Dendritic cell treated with granulocyte-macrophage colony-stimulating factor and Interleukin-4, amounts not matched to agents 40 ng/mL and 50 ng/mL, for 4 days (primary cell): ENCODE results near the gene NOC2L.

Experiments
- H3K27ac Mint-ChIP-seq: one replicate; pipeline ENCODE4 v1.8.0; 2022; ENCODE audit warnings: mild to moderate bottlenecking, mixed read lengths
- H3K27me3 Mint-ChIP-seq: one replicate; pipeline ENCODE4 v1.8.0; 2022; ENCODE audit warnings: mild to moderate bottlenecking, mixed read lengths
- H3K36me3 Mint-ChIP-seq: one replicate; pipeline ENCODE4 v1.8.0; 2022; ENCODE audit warnings: low read depth, mixed read lengths
- H3K4me1 Mint-ChIP-seq: one replicate; pipeline ENCODE4 v1.8.0; 2022; ENCODE audit warnings: low read depth, mixed read lengths
- H3K4me3 Mint-ChIP-seq: one replicate; pipeline ENCODE4 v1.8.0; 2022; ENCODE audit warnings: mild to moderate bottlenecking, moderate library complexity, mixed read lengths
- H3K9me3 Mint-ChIP-seq: one replicate; pipeline ENCODE4 v1.8.0; 2022; ENCODE audit warnings: mixed read lengths
- intact Hi-C: fragments of 100-400 bp; cut with micrococcal nuclease; formaldehyde crosslinking; loops from one replicate; pipeline ENCODE4 v1.15.0; 2022

NOC2L gene

GRCh38 chr1:974293-974640, 15.2 kb upstream of the NOC2L start:
- Mint-ChIP-seq H3K9me3 (no peaks in the 10 kb centered on the region), H3K36me3 (no peaks in the 10 kb centered on the region), H3K27me3 (peaks cover 64% of the 10 kb centered on the region), H3K4me3 (no peak overlapping the region), H3K27ac (no peak overlapping the region), H3K4me1 (peaks cover 5% of the 10 kb centered on the region)
- intact Hi-C loops: no loop called here

- intact Hi-C loops: no loop called here
- peaks cover 65% of the 10 kb centered on the region for H3K27me3 Mint-ChIP-seq
- no peaks in the 10 kb centered on the region for H3K9me3 Mint-ChIP-seq
- peaks cover 5% of the 10 kb centered on the region for H3K4me1 Mint-ChIP-seq
- no peak overlapping the region for H3K4me3 Mint-ChIP-seq
- H3K36me3 Mint-ChIP-seq: no peaks in the 10 kb centered on the region
- no peak overlapping the region for H3K27ac Mint-ChIP-seq
Observed at GRCh38 chr1:973459-974292, 14.6 kb upstream of the NOC2L start.

- Mint-ChIP-seq H3K9me3 (no peaks in the 10 kb centered on the region), H3K4me3 (no peak overlapping the region), H3K36me3 (no peaks in the 10 kb centered on the region), H3K27me3 (peaks cover 69% of the 10 kb centered on the region), H3K27ac (no peak overlapping the region), H3K4me1 (peaks cover 5% of the 10 kb centered on the region)
- intact Hi-C loops: no loop called here
Observed at GRCh38 chr1:972726-973458, 13.8 kb upstream of the NOC2L start.

- intact Hi-C loops: no loop called here
- H3K9me3 Mint-ChIP-seq: no peaks in the 10 kb centered on the region
- no peak overlapping the region for H3K27ac Mint-ChIP-seq
- H3K36me3 Mint-ChIP-seq: no peaks in the 10 kb centered on the region
- H3K27me3 Mint-ChIP-seq: peaks cover 77% of the 10 kb centered on the region
- peaks cover 9% of the 10 kb centered on the region for H3K4me1 Mint-ChIP-seq
- H3K4me3 Mint-ChIP-seq: no peak overlapping the region
Observed at GRCh38 chr1:971751-972506, 12.9 kb upstream of the NOC2L start.

GRCh38 chr1:970973-971730, 12.1 kb upstream of the NOC2L start:
- Mint-ChIP-seq H3K4me3 (no peak overlapping the region), H3K27me3 (peaks cover 77% of the 10 kb centered on the region), H3K9me3 (no peaks in the 10 kb centered on the region), H3K27ac (no peak overlapping the region), H3K4me1 (peaks cover 14% of the 10 kb centered on the region), H3K36me3 (no peaks in the 10 kb centered on the region)
- intact Hi-C loops: no loop called here

- Mint-ChIP-seq H3K4me1 (peaks cover 16% of the 10 kb centered on the region), H3K36me3 (peaks cover 3% of the 10 kb centered on the region), H3K27ac (no peak overlapping the region), H3K4me3 (no peak overlapping the region), H3K9me3 (no peaks in the 10 kb centered on the region), H3K27me3 (peaks cover 73% of the 10 kb centered on the region)
- intact Hi-C loops: no loop called here
Observed at GRCh38 chr1:970242-970972, 11.4 kb upstream of the NOC2L start.

- Mint-ChIP-seq H3K4me1 (peaks cover 23% of the 10 kb centered on the region), H3K27me3 (peaks cover 69% of the 10 kb centered on the region), H3K36me3 (peaks cover 10% of the 10 kb centered on the region), H3K9me3 (no peaks in the 10 kb centered on the region), H3K27ac (no peak overlapping the region), H3K4me3 (no peak overlapping the region)
- intact Hi-C loops: no loop called here
Observed at GRCh38 chr1:969260-969855, 10.3 kb upstream of the NOC2L start.

GRCh38 chr1:967466-968343, 8.6 kb upstream of the NOC2L start:
- Mint-ChIP-seq H3K4me1 (peaks cover 23% of the 10 kb centered on the region), H3K9me3 (no peaks in the 10 kb centered on the region), H3K27me3 (peaks cover 57% of the 10 kb centered on the region), H3K4me3 (no peak overlapping the region), H3K27ac (no peak overlapping the region), H3K36me3 (peaks cover 27% of the 10 kb centered on the region)
- intact Hi-C loops: no loop called here

- peaks cover 36% of the 10 kb centered on the region for H3K36me3 Mint-ChIP-seq
- intact Hi-C loops: no loop called here
- no peaks in the 10 kb centered on the region for H3K9me3 Mint-ChIP-seq
- peaks cover 31% of the 10 kb centered on the region for H3K4me1 Mint-ChIP-seq
- H3K27me3 Mint-ChIP-seq: peaks cover 53% of the 10 kb centered on the region
- H3K27ac Mint-ChIP-seq: peak overlapping the region; percentile 37
- H3K4me3 Mint-ChIP-seq: peak overlapping the region; percentile 88
Observed at GRCh38 chr1:966704-967300, 7.7 kb upstream of the NOC2L start.

- no peaks in the 10 kb centered on the region for H3K9me3 Mint-ChIP-seq
- H3K36me3 Mint-ChIP-seq: peaks cover 37% of the 10 kb centered on the region
- H3K4me1 Mint-ChIP-seq: peaks cover 36% of the 10 kb centered on the region
- H3K4me3 Mint-ChIP-seq: peak within 1 kb of the TSS; percentile 88
- peak within 1 kb of the TSS; percentile 37 for H3K27ac Mint-ChIP-seq
- intact Hi-C loops: no loop called here
- H3K27me3 Mint-ChIP-seq: peaks cover 53% of the 10 kb centered on the region
Observed at GRCh38 chr1:966135-966703, 7.2 kb upstream of the NOC2L start, which contains the start of gene PLEKHN1. TSS of gene PLEKHN1 (plus strand) at chr1:966482. CDS start at chr1:966532, 50 bp downstream.

- no peak overlapping the region for H3K27ac Mint-ChIP-seq
- no peaks in the 10 kb centered on the region for H3K9me3 Mint-ChIP-seq
- H3K4me1 Mint-ChIP-seq: peaks cover 36% of the 10 kb centered on the region
- peaks cover 37% of the 10 kb centered on the region for H3K36me3 Mint-ChIP-seq
- peak overlapping the region; percentile 42 for H3K4me3 Mint-ChIP-seq
- intact Hi-C loops: no loop called here
- H3K27me3 Mint-ChIP-seq: peaks cover 49% of the 10 kb centered on the region
Observed at GRCh38 chr1:965526-966134, 6.6 kb upstream of the NOC2L start.
